ENCODE results near the gene PDS5B. TPM values are rescaled to one million over a fixed set of nuclear protein-coding genes. Genes with fewer than 3 reads are reported as not detected.
A peak's percentile ranks its signal among the peaks of the same experiment; 100 is the strongest.

The PDS5B gene
- total RNA-seq, 1 experiment from 2014 or later: 8.1 TPM

- no peak for DNase-seq (ENCODE audit: extremely low read depth, low read depth)
Observed at GRCh38 chr13:32589471-32589870, 3.2 kb downstream of the PDS5B start.

- no peak for DNase-seq (ENCODE audit: extremely low read depth, low read depth)
Observed at GRCh38 chr13:32590266-32590665, 4.0 kb downstream of the PDS5B start.

- no peak for DNase-seq (ENCODE audit: extremely low read depth, low read depth)
Observed at GRCh38 chr13:32592082-32592481, 5.8 kb downstream of the PDS5B start.

- no peak for DNase-seq (ENCODE audit: extremely low read depth, low read depth)
Observed at GRCh38 chr13:32594157-32594738, 8.0 kb downstream of the PDS5B start.

- DNase-seq (ENCODE audit: extremely low read depth, low read depth): no peak
Observed at GRCh38 chr13:32595306-32595705, 9.1 kb downstream of the PDS5B start.

GRCh38 chr13:32600890-32601289 is 14.6 kb downstream of the PDS5B start:
- no peak for DNase-seq (ENCODE audit: extremely low read depth, low read depth)

- no peak for DNase-seq (ENCODE audit: extremely low read depth, low read depth)
Observed at GRCh38 chr13:32609428-32609827, 23.2 kb downstream of the PDS5B start.

GRCh38 chr13:32610538-32610937 is 24.3 kb downstream of the PDS5B start:
- DNase-seq (ENCODE audit: extremely low read depth, low read depth): no peak

- no peak for DNase-seq (ENCODE audit: extremely low read depth, low read depth)
Observed at GRCh38 chr13:32610977-32611376, 24.7 kb downstream of the PDS5B start.

GRCh38 chr13:32616883-32617511 is 30.7 kb downstream of the PDS5B start:
- no peak for DNase-seq (ENCODE audit: extremely low read depth, low read depth)

GRCh38 chr13:32622827-32623226 is 36.6 kb downstream of the PDS5B start:
- DNase-seq (ENCODE audit: extremely low read depth, low read depth): no peak

- no peak for DNase-seq (ENCODE audit: extremely low read depth, low read depth)
Observed at GRCh38 chr13:32624441-32624840, 38.2 kb downstream of the PDS5B start.

- DNase-seq (ENCODE audit: extremely low read depth, low read depth): no peak
Observed at GRCh38 chr13:32627793-32628192, 41.5 kb downstream of the PDS5B start.

GRCh38 chr13:32629313-32629712 is 43.1 kb downstream of the PDS5B start:
- DNase-seq (ENCODE audit: extremely low read depth, low read depth): no peak

GRCh38 chr13:32629866-32630265 is 43.6 kb downstream of the PDS5B start:
- no peak for DNase-seq (ENCODE audit: extremely low read depth, low read depth)

- no peak for DNase-seq (ENCODE audit: extremely low read depth, low read depth)
Observed at GRCh38 chr13:32632343-32632909, 46.2 kb downstream of the PDS5B start.

- DNase-seq (ENCODE audit: extremely low read depth, low read depth): no peak
Observed at GRCh38 chr13:32636711-32637110, 50.5 kb downstream of the PDS5B start.

- DNase-seq (ENCODE audit: extremely low read depth, low read depth): no peak
Observed at GRCh38 chr13:32638739-32639138, 52.5 kb downstream of the PDS5B start.

- peak; percentile 44 for DNase-seq (ENCODE audit: extremely low read depth, low read depth)
Observed at GRCh38 chr13:32639502-32640105, 53.4 kb downstream of the PDS5B start.

- DNase-seq (ENCODE audit: extremely low read depth, low read depth): no peak
Observed at GRCh38 chr13:32642316-32642715, 56.1 kb downstream of the PDS5B start.

- DNase-seq (ENCODE audit: extremely low read depth, low read depth): no peak
Observed at GRCh38 chr13:32642858-32643257, 56.6 kb downstream of the PDS5B start.

GRCh38 chr13:32645854-32646253 is 59.6 kb downstream of the PDS5B start:
- no peak for DNase-seq (ENCODE audit: extremely low read depth, low read depth)
